DMS153 treated with DMSO at 0.1 percent for 48 hours (cell line): ENCODE data around the gene NEK2.

Source experiments
- DNase-seq: peaks from one replicate; lab custom pipeline; 2025; ENCODE audit not compliant: unreplicated experiment; lab: John Stamatoyannopoulos, UW

NEK2 gene

GRCh38 chr1:211612786-211613107, 62.7 kb downstream of the NEK2 start:
- no peak for DNase-seq
